Mesothelial cell of epicardium (in vitro differentiated cells): Measurements from ENCODE around the gene KLHL29. TPM values are rescaled to one million over a fixed set of nuclear protein-coding genes. Genes with fewer than 3 reads are reported as not detected.

ENCODE experiments used
- DNase-seq, 2 experiments: peaks; one replicate each; pipeline ENCODE4 v3.0.0; 2021; ENCODE audit warnings: low spot score in 2 of 2; ENCODE audit not compliant: unreplicated experiment in 2 of 2
- H3K27ac Mint-ChIP-seq: 2 replicates; pipeline ENCODE4 v1.8.0; 2021; ENCODE audit warnings: mixed read lengths
- H3K27me3 Mint-ChIP-seq: 2 replicates; pipeline ENCODE4 v1.8.0; 2021; ENCODE audit warnings: low read depth, mixed read lengths
- H3K36me3 Mint-ChIP-seq: 2 replicates; pipeline ENCODE4 v1.8.0; 2021; ENCODE audit warnings: mixed read lengths
- H3K4me1 Mint-ChIP-seq: 2 replicates; pipeline ENCODE4 v1.8.0; 2021; ENCODE audit warnings: mixed read lengths
- H3K4me3 Mint-ChIP-seq: 2 replicates; pipeline ENCODE4 v1.8.0; 2021; ENCODE audit warnings: mild to moderate bottlenecking, moderate library complexity, mixed read lengths
- H3K9me3 Mint-ChIP-seq: 2 replicates; pipeline ENCODE4 v1.8.0; 2021; ENCODE audit warnings: mixed read lengths
- CTCF ChIP-seq: fragments of 200-600 bp; sonication (generic); IDR thresholded peaks from one replicate; pipeline ENCODE4 v1.5.0; 2021; ENCODE audit warnings: antibody characterized with exemption; ENCODE audit not compliant: unreplicated experiment
- total RNA-seq: library from RNA; stranded (reverse); gene quantifications from 3 replicates; pipeline ENCODE4 v1.2.1, GENCODE V29; 2021

Gene KLHL29
- total RNA-seq, 1 donor from 2014 or later, result 28.3 TPM

GRCh38 chr2:23524261-23524706, 139.3 kb downstream of the KLHL29 start:
- DNase-seq, result no peak
- H3K36me3 Mint-ChIP-seq, result no peaks in the 10 kb centered on the region
- no peak for TF ChIP-seq CTCF
- no peak overlapping the region for H3K4me3 Mint-ChIP-seq
- no peaks in the 10 kb centered on the region for H3K27me3 Mint-ChIP-seq
- no peaks in the 10 kb centered on the region for H3K9me3 Mint-ChIP-seq
- peak overlapping the region; percentile 34 for H3K27ac Mint-ChIP-seq
- H3K4me1 Mint-ChIP-seq, result peaks cover 26% of the 10 kb centered on the region

- Mint-ChIP-seq H3K27me3 (no peaks in the 10 kb centered on the region), H3K27ac (no peak overlapping the region), H3K4me3 (no peak overlapping the region)
Measured at GRCh38 chr2:23525137-23525765, 140.3 kb downstream of the KLHL29 start.

GRCh38 chr2:23526114-23526513, 141.1 kb downstream of the KLHL29 start:
- no peaks in the 10 kb centered on the region for H3K27me3 Mint-ChIP-seq

More at GRCh38 chr2:23525137-23525765, 140.3 kb downstream of the KLHL29 start:
- Mint-ChIP-seq H3K9me3 (no peaks in the 10 kb centered on the region), H3K36me3 (no peaks in the 10 kb centered on the region), H3K4me1 (peaks cover 26% of the 10 kb centered on the region)
- no peak for DNase-seq
- no peak for TF ChIP-seq CTCF

GRCh38 chr2:23526835-23527790, 142.1 kb downstream of the KLHL29 start:
- Mint-ChIP-seq H3K4me3 (no peak overlapping the region), H3K36me3 (no peaks in the 10 kb centered on the region), H3K27ac (no peak overlapping the region), H3K4me1 (peaks cover 32% of the 10 kb centered on the region), H3K27me3 (no peaks in the 10 kb centered on the region), H3K9me3 (no peaks in the 10 kb centered on the region)
- no peak for TF ChIP-seq CTCF
- no peak for DNase-seq

More at GRCh38 chr2:23526114-23526513, 141.1 kb downstream of the KLHL29 start:
- no peaks in the 10 kb centered on the region for H3K36me3 Mint-ChIP-seq
- no peaks in the 10 kb centered on the region for H3K9me3 Mint-ChIP-seq
- H3K4me1 Mint-ChIP-seq, result peaks cover 26% of the 10 kb centered on the region
- no peak for TF ChIP-seq CTCF
- DNase-seq, result no peak
- no peak overlapping the region for H3K27ac Mint-ChIP-seq
- H3K4me3 Mint-ChIP-seq, result no peak overlapping the region

GRCh38 chr2:23528171-23528570, 143.2 kb downstream of the KLHL29 start:
- TF ChIP-seq CTCF, result no peak
- H3K4me3 Mint-ChIP-seq, result no peak overlapping the region
- no peaks in the 10 kb centered on the region for H3K36me3 Mint-ChIP-seq
- H3K9me3 Mint-ChIP-seq, result no peaks in the 10 kb centered on the region
- no peak overlapping the region for H3K27ac Mint-ChIP-seq
- DNase-seq, result no peak
- no peaks in the 10 kb centered on the region for H3K27me3 Mint-ChIP-seq
- H3K4me1 Mint-ChIP-seq, result peaks cover 38% of the 10 kb centered on the region
